ENCODE measurements around the gene SLC6A3.

GRCh38 chr5:1413611-1414241 is 31.5 kb downstream of the SLC6A3 start:
- TF ChIP-seq EZH2 (IDR thresholded peaks at IDR 0.05; ENCODE audit: borderline replicate concordance, low read depth, low read length, poor library complexity, severe bottlenecking) (no peak), CTCF (conservative IDR thresholded peaks at IDR 0.05; ENCODE audit: low read depth, low read length) (no peak)
